Ascending aorta (tissue), 2 donors: Measurements from ENCODE around the gene ABCC11. TPM values are rescaled to one million over a fixed set of nuclear protein-coding genes. Genes with fewer than 3 reads are reported as not detected.

Experiments
- DNase-seq, 2 donors: peaks; one replicate each; pipeline ENCODE4 v3.0.0-alpha.2; 2019; ENCODE audit warnings: low spot score in 2 of 2
- H3K27ac ChIP-seq, 2 donors: fragments of 200-600 bp; sonication (generic); one replicate each; pipeline ENCODE4 v1.5.1; 2016 to 2017; ENCODE audit warnings: mild to moderate bottlenecking in 1 of 2
- H3K27me3 ChIP-seq: fragments of 200-600 bp; sonication (generic); one replicate; pipeline ENCODE4 v1.5.1; 2017
- H3K36me3 ChIP-seq, 2 donors: fragments of 200-600 bp; sonication (generic); one replicate each; pipeline ENCODE4 v1.5.1; 2016
- H3K4me1 ChIP-seq, 2 donors: fragments of 200-600 bp; sonication (generic); one replicate each; pipeline ENCODE4 v1.5.1; 2016 to 2017; ENCODE audit warnings: mild to moderate bottlenecking in 1 of 2
- H3K4me3 ChIP-seq, 2 donors: fragments of 200-600 bp; sonication (generic); one replicate each; pipeline ENCODE4 v1.5.1; 2016 to 2017; ENCODE audit warnings: mild to moderate bottlenecking in 1 of 2
- H3K9me3 ChIP-seq, 2 donors: fragments of 200-600 bp; sonication (generic); one replicate each; pipeline ENCODE4 v1.5.1; 2016
- CTCF ChIP-seq, 3 experiments: fragments of 200-600 bp in 2 of 3; fragments of 450-650 bp in 1 of 3; sonication (generic) in 2 of 3; IDR thresholded peaks; one replicate each; pipeline ENCODE4 v1.5.1; 2016 to 2019; ENCODE audit warnings: antibody characterized with exemption in 3 of 3, mild to moderate bottlenecking in 1 of 3, moderate library complexity in 1 of 3
- intact Hi-C: fragments of 100-400 bp; cut with DNase I; formaldehyde crosslinking; loops from one replicate; pipeline ENCODE4 v1.15.1; 2023
- total RNA-seq: library from RNA; depleted of rRNA; stranded (reverse); fragments of >200 nt; gene quantifications from one replicate; pipeline ENCODE4 v1.1.0, GENCODE V29; 2016

Gene ABCC11
- total RNA-seq, 1 donor from 2014 or later = not detected

GRCh38 chr16:48236286-48236685 lies 11.1 kb downstream of the ABCC11 start:
- H3K4me3 ChIP-seq = no peak overlapping the region
- no peaks in the 10 kb centered on the region for H3K27me3 ChIP-seq
- DNase-seq = no peak
- H3K4me1 ChIP-seq = no peaks in the 10 kb centered on the region
- H3K9me3 ChIP-seq = no peaks in the 10 kb centered on the region
- H3K36me3 ChIP-seq = no peaks in the 10 kb centered on the region
- intact Hi-C loops = no loop called here
- no peak for TF ChIP-seq CTCF (IDR thresholded peaks at IDR 0.05)
- no peak overlapping the region for H3K27ac ChIP-seq

- H3K36me3 ChIP-seq = no peaks in the 10 kb centered on the region
- H3K4me3 ChIP-seq = no peak overlapping the region
- no peaks in the 10 kb centered on the region for H3K4me1 ChIP-seq
- no peak for DNase-seq
- H3K27me3 ChIP-seq = no peaks in the 10 kb centered on the region
- no peaks in the 10 kb centered on the region for H3K9me3 ChIP-seq
- TF ChIP-seq CTCF (IDR thresholded peaks at IDR 0.05) = no peak
- intact Hi-C loops = no loop called here
- no peak overlapping the region for H3K27ac ChIP-seq
These were observed 11.7 kb downstream of the ABCC11 start for GRCh38 chr16:48235556-48236136.

- Histone ChIP-seq H3K36me3 (no peaks in the 10 kb centered on the region), H3K9me3 (no peaks in the 10 kb centered on the region), H3K27me3 (no peaks in the 10 kb centered on the region), H3K27ac (no peak overlapping the region), H3K4me1 (no peaks in the 10 kb centered on the region), H3K4me3 (no peak overlapping the region)
- intact Hi-C loops = no loop called here
- no peak for TF ChIP-seq CTCF (IDR thresholded peaks at IDR 0.05)
- no peak for DNase-seq
These were observed 12.2 kb downstream of the ABCC11 start for GRCh38 chr16:48235058-48235555.

- Histone ChIP-seq H3K27ac (no peak overlapping the region), H3K27me3 (no peaks in the 10 kb centered on the region), H3K9me3 (no peaks in the 10 kb centered on the region), H3K4me1 (no peaks in the 10 kb centered on the region), H3K36me3 (no peaks in the 10 kb centered on the region), H3K4me3 (no peak overlapping the region)
- no peak for DNase-seq
- TF ChIP-seq CTCF (IDR thresholded peaks at IDR 0.05) = no peak
- intact Hi-C loops = no loop called here
These were observed 12.7 kb downstream of the ABCC11 start for GRCh38 chr16:48234630-48235029.

GRCh38 chr16:48232493-48233040 lies 14.8 kb downstream of the ABCC11 start:
- H3K27me3 ChIP-seq = no peaks in the 10 kb centered on the region
- no peak overlapping the region for H3K27ac ChIP-seq
- intact Hi-C loops = no loop called here
- no peaks in the 10 kb centered on the region for H3K9me3 ChIP-seq
- TF ChIP-seq CTCF (IDR thresholded peaks at IDR 0.05) = no peak
- no peaks in the 10 kb centered on the region for H3K4me1 ChIP-seq
- no peak for DNase-seq
- no peaks in the 10 kb centered on the region for H3K36me3 ChIP-seq
- no peak overlapping the region for H3K4me3 ChIP-seq
